BLaER1 treated with 17β-estradiol and CSF1 and Interleukin-3, amounts not matched to agents 10 nM and 100 nM (cell line): ENCODE measurements around the gene APBA2.

Experiments
- H3K27ac ChIP-seq, 11 experiments: shearing (Covaris generic); formaldehyde crosslinking; 2 replicates each; pipeline ENCODE4 v1.8.1; 2022
- H3K27me3 ChIP-seq, 11 experiments: shearing (Covaris generic); formaldehyde crosslinking; 2 replicates each; pipeline ENCODE4 v1.8.1; 2022
- H3K36me3 ChIP-seq, 11 experiments: shearing (Covaris generic); formaldehyde crosslinking; 2 replicates each; pipeline ENCODE4 v1.8.1; 2022
- H3K4me1 ChIP-seq, 10 experiments: shearing (Covaris generic); formaldehyde crosslinking; 2 replicates each; pipeline ENCODE4 v1.8.1; 2022
- H3K4me2 ChIP-seq, 11 experiments: shearing (Covaris generic); formaldehyde crosslinking; 2 replicates each; pipeline ENCODE4 v1.8.1; 2022
- H3K4me3 ChIP-seq, 10 experiments: shearing (Covaris generic); formaldehyde crosslinking; 2 replicates each; pipeline ENCODE4 v1.8.1; 2022
- H3K9ac ChIP-seq, 11 experiments: shearing (Covaris generic); formaldehyde crosslinking; 2 replicates each; pipeline ENCODE4 v1.8.1; 2022
- H3K9me3 ChIP-seq, 11 experiments: shearing (Covaris generic); formaldehyde crosslinking; replicated peaks in 1 of 11; 2 replicates each; pipeline ENCODE4 v1.8.1; 2022
- H4K20me1 ChIP-seq, 11 experiments: shearing (Covaris generic); formaldehyde crosslinking; 2 replicates each; pipeline ENCODE4 v1.8.1; 2022
- Cebpa-rat ChIP-seq, 11 experiments: shearing (Covaris generic); IDR thresholded peaks; 2 replicates each; pipeline ENCODE4 v1.8.1; 2022

Gene APBA2

DNA sequence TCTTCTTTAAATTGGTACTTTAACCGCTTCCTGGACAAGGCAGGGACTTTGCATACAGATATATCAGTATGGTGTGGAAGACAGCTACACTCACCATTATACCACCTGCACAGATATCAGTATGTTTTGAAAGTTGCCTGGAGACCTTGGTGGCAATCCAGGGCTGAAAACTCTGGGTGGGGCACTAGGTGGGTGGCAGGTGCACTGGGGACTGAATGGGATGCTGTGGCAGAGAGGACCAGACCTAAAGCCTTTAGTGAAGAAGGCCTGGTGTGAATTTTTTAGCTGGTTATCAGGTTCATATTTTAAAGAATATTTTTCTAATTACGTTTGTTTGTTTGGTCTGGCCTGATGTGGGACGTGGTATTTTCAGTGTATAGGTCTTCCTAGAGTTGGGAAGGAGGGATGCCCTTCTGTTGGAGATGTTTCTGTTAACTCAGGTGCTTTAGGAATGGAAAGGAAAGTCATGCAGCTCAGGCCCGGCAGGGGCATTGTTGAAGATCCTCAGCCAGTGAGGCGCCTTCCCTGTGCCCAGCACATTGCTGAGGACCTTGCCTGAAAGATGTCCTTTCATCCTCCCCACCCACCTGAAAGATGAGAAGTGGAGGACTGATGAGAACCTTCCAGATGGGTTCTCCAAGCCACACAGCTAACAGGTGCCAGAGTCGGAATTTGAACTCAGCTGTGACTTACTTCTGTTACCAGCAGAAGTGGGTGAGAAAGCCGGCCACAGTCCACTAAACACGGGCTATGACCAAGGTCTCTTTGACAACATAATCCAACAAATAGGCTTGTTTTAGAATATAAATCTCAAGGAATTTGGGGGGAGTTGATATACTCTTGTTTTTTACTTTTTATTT lies 77.3 kb downstream of the APBA2 start:
- Histone ChIP-seq H4K20me1 (peaks cover 0 to 20% (median 9%) of the 10 kb centered on the region in 11 experiments; a peak in 6 of 22 replicates), H3K27ac (no peak overlapping the region), H3K36me3 (no peaks in the 10 kb centered on the region), H3K9me3 (no peaks in the 10 kb centered on the region), H3K4me2 (no peak overlapping the region), H3K27me3 (no peaks in the 10 kb centered on the region), H3K4me3 (no peak overlapping the region), H3K4me1 (peaks cover 0 to 3% (median 0%) of the 10 kb centered on the region in 10 experiments; a peak in 2 of 20 replicates), H3K9ac (no peak overlapping the region)
- no peak for TF ChIP-seq Cebpa-rat (IDR thresholded peaks at IDR 0.05)

DNA sequence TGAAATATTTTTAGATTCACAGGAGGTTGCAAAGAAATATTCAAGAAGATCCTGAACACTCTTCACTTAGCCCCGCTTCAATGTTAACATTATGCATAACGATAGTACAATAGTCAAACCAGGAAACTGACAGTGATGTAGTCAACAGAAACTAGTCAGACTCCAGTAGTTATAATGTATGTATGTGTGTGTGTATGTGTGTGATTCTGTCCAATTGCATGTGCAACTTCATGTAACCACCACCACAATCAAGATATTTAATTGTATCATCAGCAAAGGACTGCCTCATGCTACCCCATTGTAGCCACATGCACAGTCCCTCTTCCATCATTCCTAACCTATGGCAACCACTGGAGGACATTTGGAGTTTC lies 77.9 kb downstream of the APBA2 start:
- no peak overlapping the region for H3K4me2 ChIP-seq
- H3K36me3 ChIP-seq = no peaks in the 10 kb centered on the region
- H3K27ac ChIP-seq = no peak overlapping the region
- TF ChIP-seq Cebpa-rat (IDR thresholded peaks at IDR 0.05) = no peak
- no peak overlapping the region for H3K4me3 ChIP-seq
- H3K27me3 ChIP-seq = no peaks in the 10 kb centered on the region
- H3K9me3 ChIP-seq = no peaks in the 10 kb centered on the region
- peaks cover 0 to 16% (median 6%) of the 10 kb centered on the region in 11 experiments; a peak in 5 of 22 replicates for H4K20me1 ChIP-seq
- peaks cover 0 to 3% (median 0%) of the 10 kb centered on the region in 10 experiments; a peak in 2 of 20 replicates for H3K4me1 ChIP-seq
- no peak overlapping the region for H3K9ac ChIP-seq

- H3K4me2 ChIP-seq = no peak overlapping the region
- H3K27ac ChIP-seq = no peak overlapping the region
- H3K4me3 ChIP-seq = no peak overlapping the region
- no peaks in the 10 kb centered on the region for H3K36me3 ChIP-seq
- no peaks in the 10 kb centered on the region for H3K27me3 ChIP-seq
- no peak overlapping the region for H3K9ac ChIP-seq
- no peaks in the 10 kb centered on the region for H3K9me3 ChIP-seq
- peaks cover 0 to 3% (median 0%) of the 10 kb centered on the region in 10 experiments; a peak in 2 of 20 replicates for H3K4me1 ChIP-seq
- TF ChIP-seq Cebpa-rat (IDR thresholded peaks at IDR 0.05) = no peak
- peaks cover 0 to 16% (median 6%) of the 10 kb centered on the region in 11 experiments; a peak in 5 of 22 replicates for H4K20me1 ChIP-seq
Observed at GRCh38 chr15:28964098-28964497, 78.3 kb downstream of the APBA2 start.

- Histone ChIP-seq H3K4me1 (no peaks in the 10 kb centered on the region), H3K27me3 (no peaks in the 10 kb centered on the region), H3K36me3 (no peaks in the 10 kb centered on the region), H3K9ac (no peak overlapping the region), H3K27ac (no peak overlapping the region), H4K20me1 (peaks cover 0 to 17% (median 4%) of the 10 kb centered on the region in 11 experiments; a peak in 4 of 22 replicates), H3K4me3 (no peak overlapping the region), H3K4me2 (no peak overlapping the region), H3K9me3 (no peaks in the 10 kb centered on the region)
- TF ChIP-seq Cebpa-rat (IDR thresholded peaks at IDR 0.05) = no peak
Observed at GRCh38 chr15:28967066-28967465, 81.3 kb downstream of the APBA2 start.

DNA sequence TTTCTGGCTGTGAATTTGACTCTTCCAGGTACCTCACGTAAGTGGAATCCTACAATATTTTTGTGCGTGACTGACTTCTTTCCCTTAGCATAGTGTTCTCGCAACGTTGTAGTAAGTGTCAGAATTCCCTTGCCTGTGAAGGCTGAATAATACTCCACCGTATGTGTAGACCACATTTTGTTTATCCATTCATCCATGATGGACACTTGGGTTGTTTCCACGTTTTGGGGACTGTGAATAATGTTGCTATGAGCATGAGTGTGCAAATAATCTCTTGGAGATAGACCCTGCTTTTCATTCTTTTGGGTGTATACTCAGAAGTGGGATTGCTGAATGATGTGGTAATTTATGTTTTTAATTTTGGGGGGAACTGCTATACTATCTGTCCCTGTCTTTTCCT lies 82.2 kb downstream of the APBA2 start:
- TF ChIP-seq Cebpa-rat (IDR thresholded peaks at IDR 0.05) = no peak

GRCh38 chr15:28969511-28970085 lies 83.8 kb downstream of the APBA2 start:
- peaks cover 0 to 8% (median 0%) of the 10 kb centered on the region in 11 experiments; a peak in 2 of 22 replicates for H4K20me1 ChIP-seq
- no peak overlapping the region for H3K4me3 ChIP-seq
- no peak overlapping the region for H3K4me2 ChIP-seq
- H3K9me3 ChIP-seq = no peaks in the 10 kb centered on the region
- TF ChIP-seq Cebpa-rat (IDR thresholded peaks at IDR 0.05) = no peak
- H3K27me3 ChIP-seq = no peaks in the 10 kb centered on the region
- no peak overlapping the region for H3K27ac ChIP-seq
- no peaks in the 10 kb centered on the region for H3K36me3 ChIP-seq
- no peak overlapping the region for H3K9ac ChIP-seq
- H3K4me1 ChIP-seq = no peaks in the 10 kb centered on the region

More for the DNA sequence above, 82.2 kb downstream of the APBA2 start:
- no peak overlapping the region for H3K27ac ChIP-seq
- H3K9ac ChIP-seq = no peak overlapping the region
- H3K4me3 ChIP-seq = no peak overlapping the region
- H3K27me3 ChIP-seq = no peaks in the 10 kb centered on the region
- no peaks in the 10 kb centered on the region for H3K4me1 ChIP-seq
- H4K20me1 ChIP-seq = peaks cover 0 to 11% (median 4%) of the 10 kb centered on the region in 11 experiments; a peak in 4 of 22 replicates
- H3K36me3 ChIP-seq = no peaks in the 10 kb centered on the region
- no peak overlapping the region for H3K4me2 ChIP-seq
- no peaks in the 10 kb centered on the region for H3K9me3 ChIP-seq

DNA sequence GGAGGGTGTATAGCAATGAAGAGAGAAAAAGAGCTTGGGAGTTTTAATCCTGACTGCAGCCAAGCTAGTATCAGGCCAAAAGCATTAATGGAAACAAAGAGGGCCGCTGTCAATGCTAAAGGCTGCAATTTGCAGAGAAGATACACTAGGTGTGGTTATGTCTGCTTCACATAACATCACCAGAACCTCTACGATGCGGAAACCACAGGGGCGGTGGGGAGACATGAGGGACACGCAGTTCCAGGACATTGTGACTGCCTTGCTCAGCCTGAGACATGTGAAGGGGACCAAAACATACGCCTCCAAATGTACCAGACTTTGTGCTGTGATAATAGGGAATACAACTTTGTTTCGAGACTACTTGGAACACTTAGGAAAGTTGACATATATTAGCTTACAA lies 88.4 kb downstream of the APBA2 start:
- Histone ChIP-seq H3K4me3 (no peak overlapping the region), H3K9me3 (no peaks in the 10 kb centered on the region), H3K9ac (no peak overlapping the region), H3K27me3 (no peaks in the 10 kb centered on the region), H4K20me1 (peaks cover 0 to 38% (median 22%) of the 10 kb centered on the region in 11 experiments; a peak in 9 of 22 replicates), H3K4me2 (no peak overlapping the region), H3K36me3 (no peaks in the 10 kb centered on the region), H3K27ac (no peak overlapping the region), H3K4me1 (peaks cover 0 to 13% (median 0%) of the 10 kb centered on the region in 10 experiments; a peak in 7 of 20 replicates)
- TF ChIP-seq Cebpa-rat (IDR thresholded peaks at IDR 0.05) = no peak

DNA sequence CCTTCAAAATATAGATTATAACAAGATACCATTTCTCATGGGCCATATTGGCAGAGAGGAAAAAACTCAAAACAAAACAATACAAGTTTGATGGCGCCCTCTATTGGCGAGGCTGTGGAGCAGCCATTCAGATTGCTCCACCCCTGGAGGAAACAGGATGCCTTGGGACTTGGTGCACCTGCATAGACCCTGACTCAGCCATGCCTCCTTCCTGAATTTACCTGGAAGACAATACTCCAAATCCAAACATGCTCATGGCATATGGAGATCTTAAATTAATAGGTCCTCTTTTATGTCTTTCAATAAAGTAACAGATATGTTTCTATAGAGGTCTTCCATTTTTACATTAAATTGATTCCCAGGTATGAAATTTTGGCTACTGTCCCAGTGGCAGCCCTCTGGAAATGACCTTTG lies 90.0 kb downstream of the APBA2 start:
- H3K9ac ChIP-seq = no peak overlapping the region
- no peak overlapping the region for H3K4me3 ChIP-seq
- H3K4me1 ChIP-seq = peaks cover 0 to 13% (median 0%) of the 10 kb centered on the region in 10 experiments; a peak in 7 of 20 replicates
- H3K27ac ChIP-seq = no peak overlapping the region
- H3K4me2 ChIP-seq = no peak overlapping the region
- no peak for TF ChIP-seq Cebpa-rat (IDR thresholded peaks at IDR 0.05)
- H3K9me3 ChIP-seq = no peaks in the 10 kb centered on the region
- no peaks in the 10 kb centered on the region for H3K36me3 ChIP-seq
- peaks cover 0 to 30% (median 18%) of the 10 kb centered on the region in 11 experiments; a peak in 9 of 22 replicates for H4K20me1 ChIP-seq
- no peaks in the 10 kb centered on the region for H3K27me3 ChIP-seq

DNA sequence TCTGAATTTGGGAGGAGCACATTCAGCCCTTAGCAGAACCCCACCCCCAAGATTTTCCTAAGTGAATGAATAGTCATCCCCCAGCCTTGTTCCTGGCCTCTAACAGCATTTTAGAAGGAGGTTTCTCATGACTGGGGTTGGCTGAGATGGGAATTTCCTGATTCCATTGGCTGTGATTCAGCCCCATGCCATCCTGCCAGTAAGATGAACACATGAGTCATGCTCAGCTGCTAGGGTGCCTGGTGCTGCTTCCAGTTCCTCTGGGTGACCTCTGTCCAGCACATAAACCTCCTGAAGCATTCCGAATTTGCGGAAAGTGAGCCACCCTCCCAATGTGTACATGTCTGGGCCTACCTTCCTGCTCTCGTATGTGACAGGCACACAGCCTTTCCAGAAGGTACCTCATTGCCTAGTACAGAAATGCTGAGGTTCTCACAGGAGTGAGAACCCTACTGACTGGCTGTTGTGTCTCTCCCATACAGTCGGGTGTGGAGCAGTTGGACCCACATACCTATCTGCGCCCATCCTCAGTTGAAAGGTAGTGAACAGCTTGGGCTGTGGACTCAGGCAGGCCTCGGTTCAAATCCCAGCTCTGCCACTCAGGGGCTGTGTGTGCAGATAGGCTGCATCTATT lies 91.7 kb downstream of the APBA2 start:
- Histone ChIP-seq H3K36me3 (no peaks in the 10 kb centered on the region), H3K9ac (no peak overlapping the region), H3K4me3 (no peak overlapping the region), H3K9me3 (no peaks in the 10 kb centered on the region), H4K20me1 (peaks cover 0 to 30% (median 18%) of the 10 kb centered on the region in 11 experiments; a peak in 9 of 22 replicates), H3K27ac (no peak overlapping the region), H3K4me2 (peak overlapping the region in 3 of 11 experiments; percentile 17 to 59 (median 17); a peak in 4 of 22 replicates), H3K4me1 (peaks cover 0 to 13% (median 0%) of the 10 kb centered on the region in 10 experiments; a peak in 7 of 20 replicates), H3K27me3 (no peaks in the 10 kb centered on the region)
- TF ChIP-seq Cebpa-rat (IDR thresholded peaks at IDR 0.05) = no peak
